ENCODE data around the gene TNF. TPM values are rescaled to one million over a fixed set of nuclear protein-coding genes. Genes with fewer than 3 reads are reported as not detected.
A peak's percentile ranks its signal among the peaks of the same experiment; 100 is the strongest.

Gene TNF
- 0.88 and 4.4 TPM in 2 replicates for total RNA-seq

- no peak for DNase-seq (ENCODE audit: extremely low read depth, low read depth, low spot score)
Measured at GRCh38 chr6:31575335-31575901, at the start of gene TNF. TSS of gene TNF (plus strand) at chr6:31575565. CDS start at chr6:31575742, 177 bp downstream.

DNA sequence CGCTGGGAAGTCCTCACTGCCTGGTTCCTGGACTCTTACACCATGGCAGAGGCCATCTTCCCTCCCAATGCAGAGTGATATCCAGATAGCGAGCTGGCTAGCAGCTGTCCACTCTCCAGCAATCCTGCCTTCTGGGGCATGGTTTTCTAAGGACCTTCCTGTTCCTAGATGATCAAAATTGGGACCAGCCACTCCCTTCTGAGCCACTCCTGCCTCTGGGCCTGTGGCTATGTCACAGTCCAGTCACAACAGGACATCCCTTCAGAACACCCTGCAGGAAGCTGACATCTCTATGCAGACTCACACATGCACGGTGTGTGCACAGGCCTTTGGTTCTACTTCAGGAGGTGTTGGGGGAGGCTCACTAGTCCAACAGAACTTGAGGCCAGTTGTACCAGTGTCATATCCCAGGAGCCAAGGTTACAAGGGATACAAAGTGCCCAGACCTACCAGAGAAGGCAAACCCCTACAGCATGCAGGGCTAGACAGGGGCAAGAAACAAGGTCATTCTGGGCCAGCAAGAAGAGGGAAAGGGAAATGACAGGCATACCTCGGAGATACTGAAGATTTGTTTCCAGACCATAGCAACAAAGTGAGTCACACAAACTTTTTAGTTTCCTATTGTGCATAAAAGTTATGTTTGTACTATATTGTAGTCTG, 49.3 kb upstream of the TNF start:
- peak; percentile 77 for DNase-seq (ENCODE audit: extremely low read depth, low read depth, low spot score)

DNA sequence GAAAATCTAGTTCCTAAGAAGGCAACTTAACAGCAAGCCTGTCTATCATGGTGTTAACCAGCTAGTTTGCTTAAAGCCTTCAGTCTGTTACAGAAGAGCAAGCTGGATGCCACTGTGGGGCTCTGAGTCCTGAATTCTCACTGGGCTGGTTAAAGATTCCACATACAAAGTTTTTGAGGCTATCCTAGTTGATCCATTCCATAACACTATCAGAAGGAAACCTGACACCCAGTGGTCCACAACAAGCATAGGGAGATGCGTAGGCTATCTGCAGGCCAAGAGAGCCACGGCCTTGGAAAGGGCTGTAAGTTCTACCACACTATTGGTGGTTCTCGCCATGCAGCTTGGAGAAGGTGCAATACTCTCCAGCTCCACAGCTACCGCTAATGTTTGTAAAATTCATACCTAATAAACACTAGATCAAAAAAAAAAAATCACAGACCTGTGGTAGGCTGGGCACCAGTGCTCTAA, 47.0 kb upstream of the TNF start:
- no peak for DNase-seq (ENCODE audit: extremely low read depth, low read depth, low spot score)

GRCh38 chr6:31528821-31529328, 46.5 kb upstream of the TNF start, which contains the start of gene MCCD1:
TSS of gene MCCD1 (plus strand) at chr6:31528962. CDS start at chr6:31529015, 53 bp downstream.
- no peak for DNase-seq (ENCODE audit: extremely low read depth, low read depth, low spot score)

DNA sequence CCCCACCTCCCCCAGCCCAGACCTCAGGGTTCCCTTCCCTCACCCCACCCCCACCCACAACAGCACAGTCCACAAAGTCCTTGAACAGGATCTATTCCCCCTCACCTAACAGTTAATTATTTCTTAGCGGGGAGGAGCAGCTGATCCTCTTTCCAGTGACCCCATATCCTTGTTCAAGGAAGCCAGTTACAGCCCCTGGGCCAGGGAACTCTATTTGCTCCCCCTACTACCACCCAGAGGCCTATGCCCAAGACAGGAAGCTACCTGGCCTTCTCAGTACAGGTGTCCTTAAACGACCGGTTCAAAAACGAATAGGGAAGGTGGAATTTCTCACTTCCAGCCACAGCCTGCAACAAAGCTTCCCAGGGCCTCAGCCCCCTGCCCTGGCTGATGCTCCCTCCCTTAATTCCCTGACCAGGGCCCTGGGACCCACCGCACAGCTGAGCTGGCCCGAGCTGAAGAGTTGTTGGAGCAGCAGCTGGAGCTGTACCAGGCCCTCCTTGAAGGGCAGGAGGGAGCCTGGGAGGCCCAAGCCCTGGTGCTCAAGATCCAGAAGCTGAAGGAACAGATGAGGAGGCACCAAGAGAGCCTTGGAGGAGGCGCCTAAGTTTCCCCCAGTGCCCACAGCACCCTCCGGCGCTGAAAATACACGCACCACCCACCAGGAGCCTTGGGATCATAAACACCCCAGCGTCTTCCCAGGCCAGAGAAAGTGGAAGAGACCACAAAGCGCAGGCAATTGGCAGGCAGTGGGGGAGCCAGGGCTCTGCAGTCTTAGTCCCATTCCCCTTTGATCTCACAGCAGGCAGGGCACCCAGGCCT, 45.8 kb upstream of the TNF start:
- DNase-seq (ENCODE audit: extremely low read depth, low read depth, low spot score) = no peak

DNA sequence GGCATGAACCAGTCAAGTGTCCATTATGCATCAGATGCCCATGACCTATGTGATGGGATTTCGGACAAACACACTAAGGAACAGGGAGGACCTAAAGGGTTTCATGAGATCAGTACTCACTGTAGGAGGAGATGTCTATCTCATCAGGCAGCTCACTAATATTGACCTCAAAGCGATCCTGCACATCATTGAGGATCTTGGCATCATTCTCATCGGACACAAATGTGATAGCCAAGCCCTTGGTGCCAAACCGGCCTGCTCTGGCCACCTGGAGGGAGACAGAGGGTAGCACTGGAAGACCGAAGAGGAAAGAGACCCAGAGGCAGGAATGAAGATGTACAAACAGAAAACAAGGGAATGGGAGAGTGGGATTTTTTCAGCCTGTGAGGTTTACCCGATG, 44.7 kb upstream of the TNF start:
- no peak for DNase-seq (ENCODE audit: extremely low read depth, low read depth, low spot score)

DNA sequence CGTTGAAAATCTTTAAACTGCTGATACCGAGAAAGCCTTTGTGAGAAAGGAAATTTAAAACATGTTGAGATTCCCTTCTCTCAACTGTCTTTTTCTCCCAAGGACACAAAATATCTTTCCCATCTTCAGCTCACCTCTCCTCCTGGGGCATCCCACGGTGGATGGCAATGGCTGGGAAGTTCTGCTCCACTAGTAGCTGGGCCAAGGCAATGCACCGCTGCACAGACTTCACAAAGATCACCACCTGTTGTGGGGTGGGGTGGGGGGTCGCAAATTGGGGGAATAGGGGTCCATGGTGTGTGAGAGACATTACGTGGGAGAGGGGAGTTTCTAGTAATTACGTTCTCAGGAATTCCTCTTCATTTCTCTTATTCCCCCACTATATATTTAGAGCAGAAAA, 44.2 kb upstream of the TNF start:
- no peak for DNase-seq (ENCODE audit: extremely low read depth, low read depth, low spot score)

GRCh38 chr6:31531771-31532643, 43.4 kb upstream of the TNF start:
- DNase-seq (ENCODE audit: extremely low read depth, low read depth, low spot score) = no peak

DNA sequence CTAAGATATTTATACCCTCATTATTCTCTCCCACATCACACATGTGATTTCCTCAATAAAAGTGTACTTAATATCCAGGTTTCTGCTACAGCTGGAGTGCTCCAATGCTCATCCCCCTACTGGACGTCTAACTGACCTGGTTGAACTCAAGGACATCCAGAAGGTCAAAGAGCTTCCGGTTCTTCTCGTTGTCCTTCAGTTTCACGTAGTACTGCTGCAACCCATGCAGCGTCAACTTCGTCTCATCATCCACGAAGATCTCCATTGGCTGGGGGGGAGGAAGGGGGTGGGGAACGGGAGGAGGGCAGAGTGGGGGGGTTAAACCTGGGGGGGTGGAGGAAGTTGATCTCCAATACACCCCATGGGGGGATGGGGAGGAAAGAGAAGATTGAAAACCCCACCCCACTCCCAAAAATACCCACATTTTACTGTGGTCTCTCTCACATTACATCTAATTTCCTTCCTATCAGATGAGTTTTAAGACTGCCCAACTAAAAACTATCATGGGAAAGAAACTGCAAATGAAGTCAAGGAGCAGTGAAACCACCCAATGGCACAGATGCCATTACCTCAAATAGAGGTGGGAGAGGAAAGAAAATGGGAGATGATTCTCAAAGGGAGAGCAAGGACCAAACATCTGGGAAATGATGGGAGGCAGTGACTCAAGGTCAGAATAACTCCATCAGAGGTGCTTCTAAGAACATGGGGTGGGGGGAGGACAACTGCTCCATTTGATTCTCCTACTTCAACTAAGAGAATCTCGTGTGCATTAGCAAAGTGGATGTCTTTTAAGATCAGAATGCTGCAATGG, 42.5 kb upstream of the TNF start:
- no peak for DNase-seq (ENCODE audit: extremely low read depth, low read depth, low spot score)

GRCh38 chr6:31533455-31533841, 41.9 kb upstream of the TNF start:
- DNase-seq (ENCODE audit: extremely low read depth, low read depth, low spot score) = no peak

DNA sequence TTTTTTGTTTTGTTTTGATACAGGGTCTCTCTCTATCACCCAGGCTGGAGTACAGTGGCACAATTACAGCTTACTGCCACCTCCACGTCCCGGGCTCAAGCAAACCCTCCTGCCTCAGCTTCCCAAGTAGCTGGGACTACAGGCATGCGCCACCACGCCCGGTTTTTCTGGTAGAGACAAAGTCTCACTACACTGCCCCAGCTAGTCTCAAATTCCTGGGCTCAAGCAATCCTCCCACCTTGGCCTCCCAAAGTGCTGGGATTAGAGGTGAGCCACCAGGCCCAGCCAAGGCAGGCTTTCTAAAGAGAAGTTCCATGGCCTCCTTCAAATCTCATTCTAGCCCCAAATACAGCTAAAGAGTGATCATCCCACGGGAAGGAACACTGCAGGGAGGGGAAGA, 41.4 kb upstream of the TNF start:
- DNase-seq (ENCODE audit: extremely low read depth, low read depth, low spot score) = no peak

GRCh38 chr6:31534521-31535040, 40.8 kb upstream of the TNF start:
- DNase-seq (ENCODE audit: extremely low read depth, low read depth, low spot score) = no peak

DNA sequence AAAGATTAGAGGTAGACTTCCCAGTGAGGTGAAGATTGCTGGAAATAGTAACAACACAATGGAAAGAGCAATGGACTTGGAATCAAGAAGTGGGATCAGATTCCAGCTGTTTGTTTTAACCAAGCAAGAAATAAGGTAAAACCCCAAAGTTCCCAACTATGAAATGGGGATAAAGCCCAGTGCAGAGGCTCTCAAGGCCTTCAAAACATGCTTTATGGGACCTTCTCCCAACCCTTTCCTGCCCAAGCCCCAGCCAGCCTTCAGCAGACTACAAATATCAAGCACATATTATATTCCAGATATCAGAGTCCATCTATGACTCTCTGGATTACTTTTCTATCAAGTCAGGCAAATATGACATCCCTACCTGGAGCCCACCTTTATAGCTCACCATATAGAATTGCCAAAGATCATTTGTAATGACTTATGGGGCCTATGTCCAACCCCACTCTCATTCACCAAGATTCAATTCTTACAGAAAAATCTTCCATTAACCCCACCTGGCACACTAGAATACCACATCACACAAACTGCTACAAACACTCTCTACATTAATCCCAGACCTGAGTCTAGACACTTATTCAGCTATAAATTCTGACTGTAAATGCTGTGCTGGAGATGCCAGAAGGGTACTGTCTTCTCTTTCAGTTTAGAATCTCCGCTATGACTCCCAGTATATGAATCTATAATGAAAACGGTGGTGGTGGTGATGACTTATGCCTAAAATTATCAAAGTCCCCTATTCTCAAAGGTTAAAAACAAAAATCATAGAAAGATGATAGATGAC, 39.6 kb upstream of the TNF start:
- DNase-seq (ENCODE audit: extremely low read depth, low read depth, low spot score) = no peak

DNA sequence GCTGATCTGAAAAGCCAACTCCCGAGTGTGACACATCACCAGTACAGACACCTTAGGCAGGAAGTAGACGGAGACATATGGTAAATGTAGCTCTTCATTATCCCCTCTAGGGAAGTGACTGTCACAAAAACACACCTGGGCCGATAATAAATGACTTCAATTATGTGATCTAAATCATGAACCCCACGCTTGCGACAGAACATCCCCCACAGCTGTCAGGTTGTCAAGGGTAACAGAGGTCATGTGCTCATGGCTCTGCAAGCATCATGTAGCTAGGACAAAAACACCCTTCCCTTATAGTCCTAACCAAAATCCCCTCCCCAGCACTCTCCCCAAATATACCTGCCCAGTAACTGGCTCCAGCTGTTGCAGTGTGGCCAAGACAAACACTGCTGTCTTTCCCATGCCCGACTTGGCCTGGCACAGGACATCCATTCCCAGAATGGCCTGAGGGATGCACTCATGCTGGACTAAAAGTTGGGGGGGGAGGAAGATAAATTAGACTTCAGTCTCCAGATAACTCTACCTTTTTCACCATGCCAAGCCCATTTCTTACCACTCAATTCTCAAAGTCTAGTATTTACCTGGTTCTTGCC, 36.5 kb upstream of the TNF start:
- DNase-seq (ENCODE audit: extremely low read depth, low read depth, low spot score) = no peak

DNA sequence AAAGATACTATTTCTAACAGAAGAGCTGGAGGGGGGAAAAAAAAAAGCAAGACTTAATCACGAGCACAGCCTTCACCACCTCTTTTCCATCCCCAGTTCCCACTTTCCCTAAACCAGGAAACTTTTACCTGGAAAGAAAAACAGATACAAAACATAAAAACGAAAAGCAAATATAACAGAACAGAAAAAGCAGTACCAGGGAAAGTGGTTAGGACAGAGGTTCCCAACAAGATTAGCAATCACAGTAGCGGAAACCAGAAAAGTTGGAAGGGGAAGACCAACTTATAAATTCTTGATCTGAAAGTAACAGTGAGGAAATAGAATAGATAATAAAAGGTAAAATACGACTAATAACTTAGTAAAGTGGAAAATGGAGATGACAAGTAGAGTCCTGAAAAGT, 34.7 kb upstream of the TNF start:
- no peak for DNase-seq (ENCODE audit: extremely low read depth, low read depth, low spot score)

DNA sequence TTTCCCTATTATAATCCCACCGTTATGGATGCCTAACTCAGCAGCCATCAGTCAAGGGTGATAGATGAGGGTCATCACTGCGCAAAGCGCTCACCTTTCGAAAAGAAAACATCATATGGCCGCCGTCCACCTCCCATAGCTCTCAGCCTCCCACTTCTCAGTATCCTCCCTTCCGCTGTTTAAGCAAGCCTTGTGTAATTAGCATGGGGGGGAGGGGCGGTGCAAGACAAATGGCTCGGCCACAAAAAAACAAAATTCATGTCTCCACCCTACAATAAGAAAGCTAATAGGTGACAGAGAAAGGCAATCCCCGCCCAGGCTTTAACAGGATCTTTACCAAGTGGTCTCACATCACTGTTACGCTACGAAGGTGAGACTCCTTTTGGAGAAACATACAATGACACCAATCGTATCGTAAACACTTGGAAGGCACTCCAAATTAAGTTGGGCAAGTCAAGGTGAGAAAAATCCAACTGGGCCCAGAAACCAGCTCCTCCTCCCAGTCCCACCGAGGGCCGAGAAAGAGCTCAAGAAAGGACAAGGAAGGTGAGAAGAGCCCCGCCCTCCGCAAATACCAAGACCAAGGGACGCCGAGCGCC, 34.2 kb upstream of the TNF start:
- DNase-seq (ENCODE audit: extremely low read depth, low read depth, low spot score) = no peak

DNA sequence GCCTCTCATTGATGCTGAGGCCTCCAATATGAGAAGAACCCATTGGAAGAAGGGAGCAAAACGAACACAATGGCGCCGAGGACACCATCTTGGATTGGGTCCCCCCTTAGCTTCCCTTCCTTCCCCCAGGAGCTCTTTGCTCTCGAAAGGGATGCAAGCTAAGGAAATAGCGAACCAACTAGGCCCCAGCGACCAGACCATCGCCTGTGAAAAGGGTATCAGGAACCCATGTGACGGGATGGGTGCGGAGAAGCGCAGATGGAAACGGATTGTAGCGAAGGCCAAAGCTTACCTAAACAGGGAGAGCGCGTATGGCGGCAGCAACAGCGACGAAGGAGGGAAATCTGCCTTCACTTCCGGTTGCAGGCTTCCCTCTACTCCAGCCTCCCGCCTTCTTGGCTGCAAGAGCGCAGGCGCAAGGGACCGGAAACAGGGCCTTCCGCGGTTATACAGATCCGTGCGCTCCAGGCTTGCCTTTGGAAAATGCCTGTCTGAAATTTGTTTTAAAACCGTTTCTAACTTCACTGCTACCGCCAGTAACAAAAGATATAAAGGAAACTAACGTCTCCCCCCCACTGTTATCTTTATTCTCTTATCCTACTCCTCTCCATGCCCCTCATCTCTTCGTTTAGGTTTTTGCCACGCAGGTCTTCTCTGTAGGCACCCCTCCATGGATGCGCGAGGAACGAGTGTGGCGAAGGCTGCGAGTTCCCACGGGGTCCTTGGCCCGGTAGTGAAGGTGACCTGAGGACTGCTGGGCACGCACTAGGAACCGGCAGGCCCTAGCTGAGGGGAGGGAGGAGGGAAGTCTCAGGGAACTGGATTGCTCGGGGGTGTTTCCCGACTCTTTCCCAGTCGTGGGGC, 33.5 kb upstream of the TNF start, which contains the start of gene DDX39B:
DDX39B (minus strand) TSS at position 346 of the 864 bp plus-strand sequence. CDS start 1,471 bp downstream, outside the sequence.
- DNase-seq (ENCODE audit: extremely low read depth, low read depth, low spot score) = peak; percentile 92

All from glomerular endothelial cell (primary cell).